ENCODE results near the gene S100A6.
"Not testable (repeated sequence)": the region's sequence is repeated elsewhere in the genome, so short reads cannot be mapped to it uniquely, and the experiment has no call there.

S100A6 gene

GRCh38 chr1:153531638-153532037, 4.2 kb downstream of the S100A6 start:
- no peak for DNase-seq (ENCODE audit: low read depth in 2 of 2)

GRCh38 chr1:153527683-153528040, 8.1 kb downstream of the S100A6 start:
- DNase-seq (ENCODE audit: low read depth in 2 of 2): no peak

- no peak for DNase-seq (ENCODE audit: low read depth in 2 of 2)
Measured at GRCh38 chr1:153527023-153527682, 8.6 kb downstream of the S100A6 start.

- no peak for DNase-seq (ENCODE audit: low read depth in 2 of 2)
Measured at GRCh38 chr1:153526132-153526543, 9.7 kb downstream of the S100A6 start.

- DNase-seq (ENCODE audit: low read depth in 2 of 2): no peak
Measured at GRCh38 chr1:153525088-153525728, 10.6 kb downstream of the S100A6 start.

- DNase-seq (ENCODE audit: low read depth in 2 of 2): not testable (repeated sequence)
Measured at GRCh38 chr1:153522353-153523048, 13.3 kb downstream of the S100A6 start.

- not testable (repeated sequence) for DNase-seq (ENCODE audit: low read depth in 2 of 2)
Measured at GRCh38 chr1:153521808-153522207, 14.0 kb downstream of the S100A6 start.

GRCh38 chr1:153520818-153521476, 14.8 kb downstream of the S100A6 start:
- DNase-seq (ENCODE audit: low read depth in 2 of 2): no peak

GRCh38 chr1:153520137-153520691, 15.6 kb downstream of the S100A6 start:
- not testable (repeated sequence) for DNase-seq (ENCODE audit: low read depth in 2 of 2)

GRCh38 chr1:153519242-153519641, 16.5 kb downstream of the S100A6 start:
- no peak for DNase-seq (ENCODE audit: low read depth in 2 of 2)

GRCh38 chr1:153515504-153516394, 20.0 kb downstream of the S100A6 start:
- no peak for DNase-seq (ENCODE audit: low read depth in 2 of 2)

GRCh38 chr1:153513666-153514065, 22.1 kb downstream of the S100A6 start:
- no peak for DNase-seq (ENCODE audit: low read depth in 2 of 2)

GRCh38 chr1:153513023-153513422, 22.8 kb downstream of the S100A6 start:
- no peak for DNase-seq (ENCODE audit: low read depth in 2 of 2)

GRCh38 chr1:153510984-153511410, 24.8 kb downstream of the S100A6 start:
- DNase-seq (ENCODE audit: low read depth in 2 of 2): peak; percentile 63 to 79

- DNase-seq (ENCODE audit: low read depth in 2 of 2): peak; percentile 54 to 60
Measured at GRCh38 chr1:153509729-153510354, 25.9 kb downstream of the S100A6 start.

GRCh38 chr1:153509036-153509435, 26.8 kb downstream of the S100A6 start:
- DNase-seq (ENCODE audit: low read depth in 2 of 2): no peak

- DNase-seq (ENCODE audit: low read depth in 2 of 2): no peak
Measured at GRCh38 chr1:153507926-153508583, 27.7 kb downstream of the S100A6 start.

GRCh38 chr1:153506831-153507413, 28.9 kb downstream of the S100A6 start:
- no peak for DNase-seq (ENCODE audit: low read depth in 2 of 2)

- no peak for DNase-seq (ENCODE audit: low read depth in 2 of 2)
Measured at GRCh38 chr1:153506386-153506785, 29.4 kb downstream of the S100A6 start.

GRCh38 chr1:153505576-153505975, 30.2 kb downstream of the S100A6 start:
- DNase-seq (ENCODE audit: low read depth in 2 of 2): no peak
